Retinal pigment epithelial cell (primary cell): Measurements from ENCODE around the gene RENBP.

ENCODE experiments used
- DNase-seq: peaks from one replicate; pipeline ENCODE4 v3.0.0-alpha.2; 2010; ENCODE audit warnings: low read depth
- H3K4me3 ChIP-seq: 2 replicates; pipeline ENCODE4 v1.5.1; 2011; ENCODE audit warnings: mild to moderate bottlenecking, low read length, control low read depth, moderate library complexity
- TF ChIP-seq, protein P1 (sequence below): conservative IDR thresholded peaks from 2 replicates; pipeline ENCODE4 v1.5.1; 2011; ENCODE audit warnings: low read depth, low read length, control low read depth, inconsistent platforms

The RENBP gene

DNA sequence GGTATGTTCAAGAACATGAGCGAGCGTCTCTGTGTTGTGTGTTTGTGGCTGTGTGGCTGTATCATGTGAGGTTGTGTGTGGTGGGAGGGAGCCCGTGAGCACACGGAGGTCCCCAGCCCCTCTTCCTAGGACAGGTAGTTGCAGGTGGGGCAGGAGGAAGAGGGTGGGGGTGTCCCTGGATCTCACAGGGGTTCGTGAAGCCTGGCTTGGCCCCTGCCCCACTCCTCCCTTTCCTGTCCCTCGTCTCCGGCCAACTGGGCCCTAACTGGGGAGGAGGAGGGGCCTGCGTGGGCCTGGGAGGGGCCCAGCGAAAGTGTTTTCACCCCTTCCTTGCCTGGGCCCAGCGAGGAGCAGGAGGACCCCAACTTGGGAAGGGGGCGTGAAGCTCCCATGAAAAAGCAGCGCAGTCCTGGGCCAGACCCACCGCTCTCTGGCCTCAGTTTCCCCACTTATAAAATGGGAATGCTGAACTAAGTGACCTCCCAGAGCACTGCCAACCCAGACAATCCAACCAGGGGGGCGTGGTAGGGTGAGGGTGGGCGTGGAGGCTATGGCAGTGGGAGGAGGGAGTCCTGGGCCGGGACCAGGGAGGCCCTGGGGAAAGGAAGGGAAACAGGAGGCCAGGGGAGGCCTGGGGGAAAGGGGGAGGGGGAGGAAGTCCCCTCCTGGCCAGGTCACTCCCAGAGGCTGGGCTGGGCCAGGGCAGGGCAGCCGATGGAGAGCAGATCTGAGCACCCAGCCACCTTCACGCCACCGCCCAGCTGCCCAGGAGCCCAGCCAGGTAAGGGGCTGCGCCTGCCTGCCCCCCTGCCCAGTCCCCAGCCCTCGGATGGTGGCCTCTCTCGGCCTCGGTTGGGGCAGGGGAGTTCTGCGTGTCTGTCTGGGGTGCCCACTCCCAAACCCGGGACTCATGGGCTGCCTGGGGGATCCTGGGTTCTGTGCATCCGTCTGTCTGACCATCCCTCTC lies 40.2 kb downstream of the RENBP start, which contains the start of gene AVPR2:
Gene AVPR2 (plus strand): TSS at position 683 of the 967 bp plus-strand sequence. CDS start 473 bp downstream, outside the sequence.
- H3K4me3 ChIP-seq = no peak within 1 kb of the TSS
- TF ChIP-seq, protein P1, sequence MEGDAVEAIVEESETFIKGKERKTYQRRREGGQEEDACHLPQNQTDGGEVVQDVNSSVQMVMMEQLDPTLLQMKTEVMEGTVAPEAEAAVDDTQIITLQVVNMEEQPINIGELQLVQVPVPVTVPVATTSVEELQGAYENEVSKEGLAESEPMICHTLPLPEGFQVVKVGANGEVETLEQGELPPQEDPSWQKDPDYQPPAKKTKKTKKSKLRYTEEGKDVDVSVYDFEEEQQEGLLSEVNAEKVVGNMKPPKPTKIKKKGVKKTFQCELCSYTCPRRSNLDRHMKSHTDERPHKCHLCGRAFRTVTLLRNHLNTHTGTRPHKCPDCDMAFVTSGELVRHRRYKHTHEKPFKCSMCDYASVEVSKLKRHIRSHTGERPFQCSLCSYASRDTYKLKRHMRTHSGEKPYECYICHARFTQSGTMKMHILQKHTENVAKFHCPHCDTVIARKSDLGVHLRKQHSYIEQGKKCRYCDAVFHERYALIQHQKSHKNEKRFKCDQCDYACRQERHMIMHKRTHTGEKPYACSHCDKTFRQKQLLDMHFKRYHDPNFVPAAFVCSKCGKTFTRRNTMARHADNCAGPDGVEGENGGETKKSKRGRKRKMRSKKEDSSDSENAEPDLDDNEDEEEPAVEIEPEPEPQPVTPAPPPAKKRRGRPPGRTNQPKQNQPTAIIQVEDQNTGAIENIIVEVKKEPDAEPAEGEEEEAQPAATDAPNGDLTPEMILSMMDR = no peak
- no peak for DNase-seq

DNA sequence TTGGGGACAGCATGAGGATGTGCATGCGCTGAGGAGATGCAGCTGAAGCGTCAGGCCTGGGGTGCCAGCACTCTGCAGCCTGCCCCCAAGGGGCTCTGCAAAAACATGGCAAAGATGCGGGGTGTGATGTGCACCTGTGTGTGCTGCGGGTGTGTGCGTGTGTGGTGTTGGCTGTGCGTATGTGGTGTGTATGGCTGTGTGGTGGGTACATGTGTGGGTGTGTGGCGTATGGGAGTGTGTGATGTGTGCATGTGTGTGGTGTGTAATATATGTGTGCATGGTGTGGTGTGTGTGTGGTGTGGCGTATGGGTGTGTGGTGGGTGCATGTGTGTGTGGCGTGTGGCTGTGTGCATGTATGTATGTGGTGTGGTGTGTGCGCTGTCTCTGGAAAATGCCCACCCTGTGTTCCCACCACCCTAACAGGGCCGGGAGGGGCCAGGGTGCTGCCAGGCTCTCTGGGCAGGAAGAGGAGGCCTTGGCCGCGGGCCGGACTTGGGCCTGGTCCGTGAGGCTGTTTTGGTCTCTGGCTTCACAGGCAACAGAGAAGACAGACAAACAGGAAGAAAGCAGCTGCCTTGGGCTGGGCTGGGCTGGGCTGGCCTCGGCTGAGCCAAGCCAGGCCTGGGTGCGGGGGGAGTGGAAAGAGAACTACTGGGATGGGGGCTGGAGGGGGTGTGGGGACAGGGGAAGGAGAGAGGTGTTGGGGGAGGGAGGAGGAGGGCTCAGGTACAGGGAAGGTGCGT lies 41.0 kb downstream of the RENBP start:
- no peak for DNase-seq
- H3K4me3 ChIP-seq = no peak overlapping the region

DNA sequence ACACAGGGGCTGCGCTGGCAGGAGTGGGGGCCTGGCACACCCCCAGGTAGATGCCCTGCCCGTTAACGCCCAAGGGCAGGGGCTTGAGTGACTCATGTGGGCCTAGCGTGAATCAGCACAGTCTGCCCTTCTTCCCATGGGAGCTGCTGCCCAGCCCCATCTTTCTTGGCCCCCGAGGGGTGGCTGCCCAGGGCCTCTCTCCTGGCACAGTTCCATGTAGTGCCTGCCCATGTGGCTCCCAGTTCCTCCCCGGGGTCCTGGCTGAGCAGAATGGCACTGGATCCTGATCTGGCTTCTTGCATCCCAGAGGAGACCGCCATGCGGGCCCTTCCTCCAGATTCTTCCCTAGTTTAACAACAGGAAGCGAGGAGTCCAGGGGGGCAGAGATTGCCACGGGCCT lies 42.1 kb downstream of the RENBP start:
- DNase-seq = no peak
- TF ChIP-seq, protein P1 = no peak
- no peak overlapping the region for H3K4me3 ChIP-seq

More for the DNA sequence above, 41.0 kb downstream of the RENBP start:
- TF ChIP-seq, protein P1 = no peak

DNA sequence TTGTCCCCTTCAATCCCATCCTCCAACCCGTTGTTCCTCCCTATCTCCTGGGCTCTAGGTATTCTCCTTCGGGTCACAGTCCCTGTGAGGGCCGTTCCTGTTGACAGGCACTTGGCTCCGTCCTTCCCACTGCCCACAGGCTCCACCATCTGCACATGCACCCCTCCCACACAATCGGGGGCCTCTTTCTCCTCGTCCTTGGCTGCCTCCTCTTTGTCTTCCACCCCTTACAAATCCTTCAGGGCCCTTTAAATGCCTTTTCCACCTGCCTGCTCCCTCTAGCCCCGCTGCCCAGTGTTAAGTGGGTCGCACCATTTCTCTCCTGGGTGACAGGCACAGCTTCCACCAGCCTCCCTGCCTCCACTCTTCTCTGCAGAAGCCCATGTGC lies 42.7 kb downstream of the RENBP start:
- TF ChIP-seq, protein P1 = no peak
- no peak for DNase-seq
- H3K4me3 ChIP-seq = no peak overlapping the region

DNA sequence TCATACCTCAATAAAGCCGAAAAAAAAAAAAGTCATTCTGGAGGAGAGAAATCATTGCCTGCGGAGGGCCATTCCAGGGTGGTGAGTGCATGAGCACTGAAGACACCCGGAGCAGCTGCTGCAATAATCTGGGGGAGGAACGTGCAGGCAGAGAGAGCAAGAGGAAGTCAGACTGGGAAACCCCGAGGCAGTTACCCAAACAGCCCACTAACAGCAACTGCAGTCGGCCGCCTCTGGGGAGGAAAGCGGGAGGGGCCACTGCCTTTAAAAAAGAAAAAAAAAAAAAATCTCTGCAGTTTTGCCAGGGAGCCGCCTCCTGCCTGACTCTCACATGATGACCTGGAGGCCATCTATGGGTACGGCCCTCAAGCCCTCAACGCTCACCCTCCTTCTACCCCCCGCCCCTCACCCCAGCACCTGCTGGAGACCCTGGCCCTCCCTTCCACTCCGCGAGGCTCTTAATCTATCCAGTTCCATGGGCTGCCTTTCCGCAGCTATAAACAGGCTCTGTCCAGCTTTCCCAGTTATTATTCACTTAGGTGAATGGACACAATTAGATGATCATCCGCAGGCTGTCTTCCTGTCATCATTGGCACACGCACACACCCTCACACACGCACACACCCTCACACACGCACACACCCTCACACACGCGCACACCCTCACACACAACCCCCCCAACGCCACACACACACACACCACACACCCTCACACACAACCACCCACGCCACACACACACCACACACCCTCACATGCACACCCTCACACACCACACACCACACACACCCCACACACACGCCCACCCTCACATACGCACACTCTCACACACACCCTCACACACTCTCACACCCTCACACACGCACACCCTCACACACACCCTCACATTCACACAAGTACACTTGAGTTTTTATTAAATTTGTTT lies 43.4 kb downstream of the RENBP start:
- DNase-seq = no peak
- H3K4me3 ChIP-seq = no peak overlapping the region
- TF ChIP-seq, protein P1 = no peak

DNA sequence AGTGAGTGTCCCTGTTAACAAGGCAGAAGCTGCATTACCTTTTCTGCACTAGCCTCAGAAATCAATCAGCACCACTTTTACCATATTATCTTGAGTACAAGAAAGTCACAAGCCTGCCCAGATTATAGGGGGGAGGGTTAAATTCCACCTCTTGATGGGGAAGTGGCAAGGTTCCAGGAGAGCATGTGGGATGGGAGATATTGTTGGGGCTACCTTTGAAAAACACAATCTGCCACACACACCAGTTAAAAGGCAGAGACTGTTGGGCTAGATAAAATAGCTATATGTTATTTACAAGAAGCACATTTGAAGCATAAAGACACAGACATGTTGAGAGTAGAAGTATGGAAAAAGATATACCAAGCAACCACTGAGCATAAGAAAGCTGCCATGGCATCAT lies 46.5 kb downstream of the RENBP start:
- H3K4me3 ChIP-seq = no peak overlapping the region
- TF ChIP-seq, protein P1 = no peak
- DNase-seq = no peak
